Measurements from ENCODE around the gene LAP3. TPM values are rescaled to one million over a fixed set of nuclear protein-coding genes. Genes with fewer than 3 reads are reported as not detected.

Gene LAP3
- total and polyA plus RNA-seq, 2 donors from 2014 or later: 108 to 123 TPM

DNA sequence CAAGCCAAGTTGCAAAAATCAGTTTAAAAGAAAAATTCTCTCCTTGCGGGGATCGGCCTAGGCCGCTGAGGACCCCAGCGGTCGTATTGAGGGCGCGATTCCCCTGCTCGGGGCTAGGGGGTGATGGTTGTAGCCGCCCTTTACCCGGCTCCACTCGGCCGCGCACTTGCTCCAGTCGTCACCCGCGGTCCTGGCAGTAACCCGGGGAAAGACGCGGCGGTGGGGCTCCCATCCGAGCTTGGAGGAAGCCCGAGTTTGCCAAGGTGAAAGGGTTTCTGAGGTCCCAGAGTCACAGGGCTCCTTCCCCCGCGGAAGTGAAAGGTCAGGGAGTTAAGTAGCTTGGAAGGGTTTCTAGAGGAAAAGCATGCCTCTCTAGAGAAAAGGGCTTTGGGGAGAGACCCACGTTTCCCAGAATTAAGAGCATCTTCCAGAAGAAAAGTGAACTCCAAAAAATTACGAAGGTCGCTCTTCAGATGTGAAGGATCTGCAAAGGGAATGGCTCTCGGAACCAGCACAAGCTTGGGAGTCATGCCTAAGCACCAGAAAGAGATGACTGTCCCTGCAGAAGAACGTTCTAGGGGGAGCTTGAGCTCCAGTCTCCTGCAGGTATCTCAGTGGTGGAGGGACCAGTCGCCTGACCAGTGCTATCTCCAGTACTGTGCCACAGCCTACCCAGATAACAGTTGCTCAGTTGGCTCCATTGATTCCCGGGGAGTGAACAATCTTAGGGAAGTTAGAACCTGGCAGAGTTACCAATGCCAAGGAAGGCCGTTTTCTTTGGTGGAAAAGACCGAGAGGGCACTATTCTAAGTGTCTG lies 875 bp downstream of the LAP3 start:
- Histone ChIP-seq H3K27ac (ENCODE audit: low read depth in 2 of 2, low read length in 2 of 2) (peak overlapping the region; percentile 98), H3K27me3 (ENCODE audit: control insufficient read depth, insufficient read depth, low read length) (no peaks in the 10 kb centered on the region), H3K9ac (ENCODE audit: low read length in 3 of 3) (peak overlapping the region; percentile 29 to 90 (median 86)), H3K4me1 (ENCODE audit: control insufficient read depth in 2 of 3, insufficient read depth in 2 of 3, low read depth in 1 of 3, low read length in 3 of 3) (peaks cover 0 to 19% (median 8%) of the 10 kb centered on the region in 3 donors), H3K36me3 (ENCODE audit: control insufficient read depth in 2 of 3, insufficient read depth in 3 of 3, low read length in 3 of 3) (peaks cover 5 to 15% (median 8%) of the 10 kb centered on the region in 3 donors), H3K9me3 (ENCODE audit: control insufficient read depth in 2 of 3, insufficient read depth in 1 of 3, low read length in 3 of 3) (no peaks in the 10 kb centered on the region), H3K4me3 (ENCODE audit: low read length in 3 of 3) (peak overlapping the region; percentile 63 to 89 (median 69))
- intact Hi-C loops (cut with DNase I): no loop called here
- FAIRE-seq: no peak
- TF ChIP-seq, protein P1, sequence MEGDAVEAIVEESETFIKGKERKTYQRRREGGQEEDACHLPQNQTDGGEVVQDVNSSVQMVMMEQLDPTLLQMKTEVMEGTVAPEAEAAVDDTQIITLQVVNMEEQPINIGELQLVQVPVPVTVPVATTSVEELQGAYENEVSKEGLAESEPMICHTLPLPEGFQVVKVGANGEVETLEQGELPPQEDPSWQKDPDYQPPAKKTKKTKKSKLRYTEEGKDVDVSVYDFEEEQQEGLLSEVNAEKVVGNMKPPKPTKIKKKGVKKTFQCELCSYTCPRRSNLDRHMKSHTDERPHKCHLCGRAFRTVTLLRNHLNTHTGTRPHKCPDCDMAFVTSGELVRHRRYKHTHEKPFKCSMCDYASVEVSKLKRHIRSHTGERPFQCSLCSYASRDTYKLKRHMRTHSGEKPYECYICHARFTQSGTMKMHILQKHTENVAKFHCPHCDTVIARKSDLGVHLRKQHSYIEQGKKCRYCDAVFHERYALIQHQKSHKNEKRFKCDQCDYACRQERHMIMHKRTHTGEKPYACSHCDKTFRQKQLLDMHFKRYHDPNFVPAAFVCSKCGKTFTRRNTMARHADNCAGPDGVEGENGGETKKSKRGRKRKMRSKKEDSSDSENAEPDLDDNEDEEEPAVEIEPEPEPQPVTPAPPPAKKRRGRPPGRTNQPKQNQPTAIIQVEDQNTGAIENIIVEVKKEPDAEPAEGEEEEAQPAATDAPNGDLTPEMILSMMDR (IDR thresholded peaks at IDR 0.05; ENCODE audit: borderline replicate concordance, extremely low read depth, insufficient read depth): no peak
- DNase-seq: peak in 3 of 5 donors; percentile 59 to 90 (median 77)

DNA sequence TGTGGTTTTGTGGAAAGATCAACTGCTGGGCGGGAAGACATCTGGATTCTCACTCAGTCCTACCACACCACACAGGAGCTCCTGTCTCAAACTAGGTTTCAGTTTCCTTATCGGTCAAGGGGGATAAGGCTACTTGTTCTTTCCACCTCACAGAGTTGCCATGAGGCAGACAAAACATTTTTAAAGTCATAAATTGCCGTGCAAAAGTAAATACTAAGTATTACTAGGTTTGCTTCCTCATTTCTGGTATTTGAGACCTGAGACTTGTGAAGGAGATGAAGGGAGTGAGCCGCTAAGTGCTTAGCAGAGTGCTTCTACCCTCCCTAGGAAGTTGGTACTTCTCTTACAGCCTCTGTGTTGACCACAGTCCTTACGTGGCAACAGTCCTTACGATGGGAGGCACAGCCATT lies 1.5 kb downstream of the LAP3 start:
- Histone ChIP-seq H3K4me3 (ENCODE audit: low read length in 3 of 3) (peak overlapping the region; percentile 63 to 89 (median 69)), H3K36me3 (ENCODE audit: control insufficient read depth in 2 of 3, insufficient read depth in 3 of 3, low read length in 3 of 3) (peaks cover 5 to 21% (median 13%) of the 10 kb centered on the region in 3 donors), H3K9me3 (ENCODE audit: control insufficient read depth in 2 of 3, insufficient read depth in 1 of 3, low read length in 3 of 3) (no peaks in the 10 kb centered on the region), H3K27me3 (ENCODE audit: control insufficient read depth, insufficient read depth, low read length) (no peaks in the 10 kb centered on the region), H3K27ac (ENCODE audit: low read depth in 2 of 2, low read length in 2 of 2) (peak overlapping the region in 1 of 2 donors; percentile 98), H3K4me1 (ENCODE audit: control insufficient read depth in 2 of 3, insufficient read depth in 2 of 3, low read depth in 1 of 3, low read length in 3 of 3) (peaks cover 0 to 19% (median 8%) of the 10 kb centered on the region in 3 donors), H3K9ac (ENCODE audit: low read length in 3 of 3) (peak overlapping the region in 2 of 3 donors; percentile 86 to 90)
- DNase-seq (no peak), FAIRE-seq (no peak)
- TF ChIP-seq, protein P1 (IDR thresholded peaks at IDR 0.05; ENCODE audit: borderline replicate concordance, extremely low read depth, insufficient read depth): no peak
- intact Hi-C loops (cut with DNase I): no loop called here

DNA sequence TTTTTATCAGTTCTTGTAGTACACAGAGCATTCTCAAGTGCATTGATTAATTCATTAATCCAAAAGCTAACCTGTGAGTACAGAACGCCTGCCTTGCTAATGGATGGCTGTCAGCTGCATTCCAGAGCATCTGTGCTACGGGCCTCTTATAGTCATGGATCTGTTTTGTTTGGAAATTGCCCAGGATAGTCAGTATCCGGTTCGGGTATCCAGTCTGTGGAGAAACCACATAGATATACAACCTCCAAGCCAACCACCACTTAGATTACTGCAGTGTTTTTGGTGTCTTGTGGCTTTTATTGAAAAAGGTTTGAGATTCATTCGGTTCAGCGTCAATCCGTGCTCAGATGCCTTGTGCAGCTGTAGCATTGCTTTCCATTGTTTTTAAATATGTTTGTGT lies 4.0 kb downstream of the LAP3 start:
- Histone ChIP-seq H3K4me1 (ENCODE audit: control insufficient read depth in 2 of 3, insufficient read depth in 2 of 3, low read depth in 1 of 3, low read length in 3 of 3) (peaks cover 0 to 19% (median 8%) of the 10 kb centered on the region in 3 donors), H3K27me3 (ENCODE audit: control insufficient read depth, insufficient read depth, low read length) (no peaks in the 10 kb centered on the region), H3K27ac (ENCODE audit: low read depth in 2 of 2, low read length in 2 of 2) (peak overlapping the region in 1 of 2 donors; percentile 92), H3K9me3 (ENCODE audit: control insufficient read depth in 2 of 3, insufficient read depth in 1 of 3, low read length in 3 of 3) (no peaks in the 10 kb centered on the region), H3K36me3 (ENCODE audit: control insufficient read depth in 2 of 3, insufficient read depth in 3 of 3, low read length in 3 of 3) (peaks cover 5 to 44% (median 27%) of the 10 kb centered on the region in 3 donors), H3K9ac (ENCODE audit: low read length in 3 of 3) (no peak overlapping the region), H3K4me3 (ENCODE audit: low read length in 3 of 3) (no peak overlapping the region)
- TF ChIP-seq, protein P1 (IDR thresholded peaks at IDR 0.05; ENCODE audit: borderline replicate concordance, extremely low read depth, insufficient read depth): no peak
- DNase-seq (no peak), FAIRE-seq (no peak)
- intact Hi-C loops (cut with DNase I): no loop called here

Data from kidney (tissue), 14 donors.